HG03354 (cell line): ENCODE measurements around the gene GAS6.
"Not testable (repeated sequence)": the region's sequence is repeated elsewhere in the genome, so short reads cannot be mapped to it uniquely, and the experiment has no call there.

Experiments used
- ATAC-seq: cut with Tn5 transposase; IDR thresholded peaks from one replicate; pipeline ENCODE4 v1.9.1; 2021; ENCODE audit warnings: mild to moderate bottlenecking; ENCODE audit not compliant: unreplicated experiment, poor library complexity, severe bottlenecking

GAS6 gene

GRCh38 chr13:113863524-113864272 lies at the start of gene GAS6:
Gene GAS6 (minus strand): TSS chr13:113864076. CDS start chr13:113863920, 156 bp downstream.
- ATAC-seq: no peak

GRCh38 chr13:113913408-113913807 lies 49.5 kb upstream of the GAS6 start:
- not testable (repeated sequence) for ATAC-seq

GRCh38 chr13:113912596-113912995 lies 48.7 kb upstream of the GAS6 start:
- ATAC-seq: no peak

GRCh38 chr13:113907635-113908617 lies 44.0 kb upstream of the GAS6 start:
- no peak for ATAC-seq

- ATAC-seq: no peak
Measured at GRCh38 chr13:113906571-113906970, 42.7 kb upstream of the GAS6 start.

GRCh38 chr13:113905942-113906341 lies 42.1 kb upstream of the GAS6 start:
- ATAC-seq: no peak

GRCh38 chr13:113905018-113905417 lies 41.1 kb upstream of the GAS6 start:
- no peak for ATAC-seq

GRCh38 chr13:113904411-113904810 lies 40.5 kb upstream of the GAS6 start:
- no peak for ATAC-seq

GRCh38 chr13:113903912-113904311 lies 40.0 kb upstream of the GAS6 start:
- no peak for ATAC-seq

GRCh38 chr13:113902986-113903775 lies 39.3 kb upstream of the GAS6 start:
- ATAC-seq: no peak

GRCh38 chr13:113902481-113902880 lies 38.6 kb upstream of the GAS6 start:
- ATAC-seq: no peak

GRCh38 chr13:113901642-113902041 lies 37.8 kb upstream of the GAS6 start:
- no peak for ATAC-seq

GRCh38 chr13:113901231-113901630 lies 37.4 kb upstream of the GAS6 start:
- ATAC-seq: no peak

GRCh38 chr13:113900646-113901045 lies 36.8 kb upstream of the GAS6 start:
- ATAC-seq: no peak

GRCh38 chr13:113898391-113898790 lies 34.5 kb upstream of the GAS6 start:
- ATAC-seq: no peak

GRCh38 chr13:113897966-113898365 lies 34.1 kb upstream of the GAS6 start:
- no peak for ATAC-seq

GRCh38 chr13:113897161-113897560 lies 33.3 kb upstream of the GAS6 start:
- no peak for ATAC-seq

- no peak for ATAC-seq
Measured at GRCh38 chr13:113895436-113895835, 31.6 kb upstream of the GAS6 start.

GRCh38 chr13:113890774-113891480 lies 27.1 kb upstream of the GAS6 start:
- ATAC-seq: no peak
